HG03457 (cell line): ENCODE measurements around the gene GSTA2.
"Not testable (repeated sequence)": the region's sequence is repeated elsewhere in the genome, so short reads cannot be mapped to it uniquely, and the experiment has no call there.

ENCODE experiments used
- ATAC-seq: cut with Tn5 transposase; IDR thresholded peaks from one replicate; pipeline ENCODE4 v1.9.1; 2021; ENCODE audit warnings: moderate number of reproducible peaks; ENCODE audit not compliant: unreplicated experiment

The GSTA2 gene

GRCh38 chr6:52760105-52760765 is 3.0 kb downstream of the GSTA2 start:
- no peak for ATAC-seq

GRCh38 chr6:52759085-52759484 is 4.2 kb downstream of the GSTA2 start:
- ATAC-seq, result no peak

- not testable (repeated sequence) for ATAC-seq
Measured at GRCh38 chr6:52757651-52758338, 5.5 kb downstream of the GSTA2 start.

- no peak for ATAC-seq
Measured at GRCh38 chr6:52754443-52754842, 8.8 kb downstream of the GSTA2 start.

- ATAC-seq, result not testable (repeated sequence)
Measured at GRCh38 chr6:52753137-52753536, 10.1 kb downstream of the GSTA2 start.

- ATAC-seq, result no peak
Measured at GRCh38 chr6:52752310-52752709, 11.0 kb downstream of the GSTA2 start.

- no peak for ATAC-seq
Measured at GRCh38 chr6:52749556-52750152, 13.6 kb downstream of the GSTA2 start.

- ATAC-seq, result not testable (repeated sequence)
Measured at GRCh38 chr6:52747301-52747700, 16.0 kb downstream of the GSTA2 start.

- no peak for ATAC-seq
Measured at GRCh38 chr6:52746213-52746612, 17.1 kb downstream of the GSTA2 start.

GRCh38 chr6:52745764-52746201 is 17.5 kb downstream of the GSTA2 start:
- no peak for ATAC-seq

- ATAC-seq, result no peak
Measured at GRCh38 chr6:52741872-52742271, 21.4 kb downstream of the GSTA2 start.

- no peak for ATAC-seq
Measured at GRCh38 chr6:52739627-52740026, 23.6 kb downstream of the GSTA2 start.

GRCh38 chr6:52739134-52739533 is 24.1 kb downstream of the GSTA2 start:
- ATAC-seq, result no peak

GRCh38 chr6:52736145-52736544 is 27.1 kb downstream of the GSTA2 start:
- ATAC-seq, result no peak

GRCh38 chr6:52735071-52735470 is 28.2 kb downstream of the GSTA2 start:
- no peak for ATAC-seq

- no peak for ATAC-seq
Measured at GRCh38 chr6:52734072-52734471, 29.2 kb downstream of the GSTA2 start.

- ATAC-seq, result no peak
Measured at GRCh38 chr6:52733172-52733571, 30.1 kb downstream of the GSTA2 start.

- no peak for ATAC-seq
Measured at GRCh38 chr6:52731719-52732118, 31.6 kb downstream of the GSTA2 start.

- ATAC-seq, result no peak
Measured at GRCh38 chr6:52729576-52729975, 33.7 kb downstream of the GSTA2 start.

GRCh38 chr6:52728394-52728793 is 34.9 kb downstream of the GSTA2 start:
- no peak for ATAC-seq

GRCh38 chr6:52727908-52728307 is 35.4 kb downstream of the GSTA2 start:
- ATAC-seq, result no peak
